Measurements from ENCODE around the gene TSPYL4. TPM values are rescaled to one million over a fixed set of nuclear protein-coding genes. Genes with fewer than 3 reads are reported as not detected.

TSPYL4 gene
- total RNA-seq, 1 donor from 2014 or later, result 32.2 TPM

- no peak overlapping the region for H3K27ac Mint-ChIP-seq
Observed at GRCh38 chr6:116298973-116299372, 45.1 kb upstream of the TSPYL4 start.

GRCh38 chr6:116298273-116298672 lies 44.4 kb upstream of the TSPYL4 start:
- Histone ChIP-seq H2AFZ (replicated peaks) (no peak overlapping the region), H3K36me3 (no peaks in the 10 kb centered on the region), H3K9ac (no peak overlapping the region), H3K27me3 (no peaks in the 10 kb centered on the region), H3K79me2 (ENCODE audit: low read depth) (no peaks in the 10 kb centered on the region), H4K20me1 (ENCODE audit: low read depth) (no peaks in the 10 kb centered on the region), H3K4me3 (no peak overlapping the region), H3K27ac (no peak overlapping the region), H3K4me2 (no peak overlapping the region), H3K4me1 (no peaks in the 10 kb centered on the region), H3K9me3 (ENCODE audit: low read depth) (no peaks in the 10 kb centered on the region), H3F3A (ENCODE audit: low read depth) (no peaks in the 10 kb centered on the region)
- DNase-seq (ENCODE audit: low spot score), result no peak
- no peak for TF ChIP-seq EZH2 (IDR thresholded peaks at IDR 0.05)
- TF ChIP-seq CTCF (IDR thresholded peaks at IDR 0.05), result no peak
- TF ChIP-seq EZH2phosphoT487 (IDR thresholded peaks at IDR 0.05), result no peak
- Mint-ChIP-seq H3K4me1 (peaks cover 7% of the 10 kb centered on the region), H3K4me3 (no peak overlapping the region), H3K36me3 (peaks cover 3% of the 10 kb centered on the region), H3K27me3 (ENCODE audit: insufficient read depth, low read depth) (no peaks in the 10 kb centered on the region), H3K9me3 (peaks cover 20% of the 10 kb centered on the region), H3K27ac (no peak overlapping the region)

More at GRCh38 chr6:116298973-116299372, 45.1 kb upstream of the TSPYL4 start:
- Mint-ChIP-seq H3K4me1 (peaks cover 7% of the 10 kb centered on the region), H3K36me3 (peaks cover 3% of the 10 kb centered on the region), H3K4me3 (no peak overlapping the region), H3K27me3 (ENCODE audit: insufficient read depth, low read depth) (no peaks in the 10 kb centered on the region), H3K9me3 (peaks cover 20% of the 10 kb centered on the region)
- H4K20me1 ChIP-seq (ENCODE audit: low read depth), result no peaks in the 10 kb centered on the region
- H3K27ac ChIP-seq, result no peak overlapping the region
- no peak for DNase-seq (ENCODE audit: low spot score)
- no peaks in the 10 kb centered on the region for H3K9me3 ChIP-seq (ENCODE audit: low read depth)
- no peak overlapping the region for H3K4me2 ChIP-seq
- no peaks in the 10 kb centered on the region for H3K36me3 ChIP-seq
- H3K79me2 ChIP-seq (ENCODE audit: low read depth), result no peaks in the 10 kb centered on the region
- H2AFZ ChIP-seq (replicated peaks), result no peak overlapping the region
- H3K4me1 ChIP-seq, result no peaks in the 10 kb centered on the region
- no peak overlapping the region for H3K9ac ChIP-seq
- no peaks in the 10 kb centered on the region for H3K27me3 ChIP-seq
- no peaks in the 10 kb centered on the region for H3F3A ChIP-seq (ENCODE audit: low read depth)
- TF ChIP-seq CTCF (IDR thresholded peaks at IDR 0.05), result no peak
- TF ChIP-seq EZH2 (IDR thresholded peaks at IDR 0.05), result no peak
- no peak for TF ChIP-seq EZH2phosphoT487 (IDR thresholded peaks at IDR 0.05)
- H3K4me3 ChIP-seq, result no peak overlapping the region

- H3K27me3 ChIP-seq, result no peaks in the 10 kb centered on the region
- no peak overlapping the region for H3K4me2 ChIP-seq
- Mint-ChIP-seq H3K4me3 (no peak overlapping the region), H3K36me3 (no peaks in the 10 kb centered on the region), H3K9me3 (peaks cover 3% of the 10 kb centered on the region), H3K4me1 (no peaks in the 10 kb centered on the region), H3K27ac (no peak overlapping the region), H3K27me3 (ENCODE audit: insufficient read depth, low read depth) (no peaks in the 10 kb centered on the region)
- H3K79me2 ChIP-seq (ENCODE audit: low read depth), result no peaks in the 10 kb centered on the region
- H4K20me1 ChIP-seq (ENCODE audit: low read depth), result no peaks in the 10 kb centered on the region
- TF ChIP-seq EZH2 (IDR thresholded peaks at IDR 0.05) (no peak), CTCF (IDR thresholded peaks at IDR 0.05) (no peak), EZH2phosphoT487 (IDR thresholded peaks at IDR 0.05) (no peak)
- H2AFZ ChIP-seq (replicated peaks), result no peak overlapping the region
- H3K4me3 ChIP-seq, result no peak overlapping the region
- H3K9ac ChIP-seq, result no peak overlapping the region
- no peak overlapping the region for H3K27ac ChIP-seq
- no peaks in the 10 kb centered on the region for H3K9me3 ChIP-seq (ENCODE audit: low read depth)
- DNase-seq (ENCODE audit: low spot score), result no peak
- H3K4me1 ChIP-seq, result no peaks in the 10 kb centered on the region
- no peaks in the 10 kb centered on the region for H3K36me3 ChIP-seq
- no peaks in the 10 kb centered on the region for H3F3A ChIP-seq (ENCODE audit: low read depth)
Observed at GRCh38 chr6:116292553-116292952, 38.7 kb upstream of the TSPYL4 start.

Data from neural progenitor cell (in vitro differentiated cells).